Liver (tissue), 9 donors: ENCODE data around the gene MALRD1. TPM values are rescaled to one million over a fixed set of nuclear protein-coding genes. Genes with fewer than 3 reads are reported as not detected.

Experiments
- DNase-seq: peaks from one replicate; pipeline ENCODE4 v3.0.0-alpha.2; 2017; ENCODE audit warnings: low spot score
- H3K27ac ChIP-seq, 2 donors: one replicate each; pipeline ENCODE4 v1.7.0; 2013; ENCODE audit warnings: inconsistent platforms in 2 of 2, low read length in 2 of 2, control low read depth in 1 of 2, low read depth in 1 of 2, mild to moderate bottlenecking in 1 of 2
- H3K27me3 ChIP-seq, 4 donors: one replicate each; pipeline versions ENCODE4 v1.6.1 to v1.7.0; 2013; ENCODE audit warnings: low read length in 3 of 4, inconsistent platforms in 1 of 4, mild to moderate bottlenecking in 1 of 4, moderate library complexity in 1 of 4; ENCODE audit not compliant: control insufficient read depth in 4 of 4, insufficient read depth in 4 of 4
- H3K36me3 ChIP-seq, 4 donors: one replicate each; pipeline versions ENCODE4 v1.6.1 to v1.7.0; 2013; ENCODE audit warnings: low read length in 3 of 4, mild to moderate bottlenecking in 3 of 4, low read depth in 1 of 4, moderate library complexity in 1 of 4; ENCODE audit not compliant: control insufficient read depth in 4 of 4, insufficient read depth in 3 of 4
- H3K4me1 ChIP-seq, 4 donors: one replicate each; pipeline versions ENCODE4 v1.6.1 to v1.7.0; 2013; ENCODE audit warnings: low read length in 3 of 4, mild to moderate bottlenecking in 3 of 4, moderate library complexity in 1 of 4; ENCODE audit not compliant: control insufficient read depth in 4 of 4, insufficient read depth in 4 of 4
- H3K4me3 ChIP-seq, 3 donors: one replicate each; pipeline versions ENCODE4 v1.6.1 to v1.7.0; 2013; ENCODE audit warnings: low read length in 3 of 3, control low read depth in 1 of 3, low read depth in 1 of 3, mild to moderate bottlenecking in 1 of 3
- H3K9ac ChIP-seq, 2 donors: one replicate each; pipeline ENCODE4 v1.7.0; 2013; ENCODE audit warnings: low read length in 2 of 2, mild to moderate bottlenecking in 2 of 2, moderate library complexity in 2 of 2, control low read depth in 1 of 2, low read depth in 1 of 2
- H3K9me3 ChIP-seq, 4 donors: one replicate each; pipeline versions ENCODE4 v1.6.1 to v1.7.0; 2013; ENCODE audit warnings: low read length in 3 of 4; ENCODE audit not compliant: control insufficient read depth in 4 of 4
- EGR1 ChIP-seq, 2 donors: IDR thresholded peaks; 2 replicates each; pipeline ENCODE4 v1.6.1; 2016 to 2018; ENCODE audit warnings: antibody characterized with exemption in 2 of 2, low read depth in 2 of 2
- FOXA1 ChIP-seq: IDR thresholded peaks from 2 replicates; pipeline ENCODE4 v1.6.1; 2016; ENCODE audit warnings: antibody characterized with exemption
- FOXA2 ChIP-seq: IDR thresholded peaks from 2 replicates; pipeline ENCODE4 v1.6.1; 2016; ENCODE audit warnings: antibody characterized with exemption
- GABPA ChIP-seq, 2 donors: IDR thresholded peaks in 1 of 2; conservative IDR thresholded peaks in 1 of 2; 2 replicates each; pipeline ENCODE4 v1.6.1; 2016; ENCODE audit warnings: antibody characterized with exemption in 2 of 2, mild to moderate bottlenecking in 1 of 2, moderate library complexity in 1 of 2
- HNF4A ChIP-seq, 2 donors: conservative IDR thresholded peaks; 2 replicates each; pipeline ENCODE4 v1.6.1; 2016; ENCODE audit warnings: antibody characterized with exemption in 2 of 2, mild to moderate bottlenecking in 2 of 2
- HNF4G ChIP-seq: IDR thresholded peaks from 2 replicates; pipeline ENCODE4 v1.6.1; 2016; ENCODE audit warnings: antibody characterized with exemption
- NR2F2 ChIP-seq: IDR thresholded peaks from 2 replicates; pipeline ENCODE4 v1.6.1; 2016; ENCODE audit warnings: antibody characterized with exemption
- RAD21 ChIP-seq, 2 donors: IDR thresholded peaks; 2 replicates each; pipeline ENCODE4 v1.6.1; 2016; ENCODE audit warnings: antibody characterized with exemption in 2 of 2, mild to moderate bottlenecking in 2 of 2
- RXRA ChIP-seq, 2 donors: IDR thresholded peaks; 2 replicates each; pipeline ENCODE4 v1.6.1; 2017 to 2018; ENCODE audit warnings: antibody characterized with exemption in 2 of 2, mild to moderate bottlenecking in 1 of 2
- SP1 ChIP-seq: IDR thresholded peaks from 2 replicates; pipeline ENCODE4 v1.6.1; 2018; ENCODE audit warnings: antibody characterized with exemption, mild to moderate bottlenecking
- TAF1 ChIP-seq: conservative IDR thresholded peaks from 2 replicates; pipeline ENCODE4 v1.6.1; 2016; ENCODE audit warnings: antibody characterized with exemption, mild to moderate bottlenecking
- YY1 ChIP-seq: IDR thresholded peaks from 2 replicates; pipeline ENCODE4 v1.6.1; 2016; ENCODE audit warnings: antibody characterized with exemption, mild to moderate bottlenecking
- WGBS: extraction: QIAGEN DNeasy Blood & Tissue Kit; methylation state at CpG from one replicate; pipeline ENCODE4 v1.1.7; 2013; 5-methylcytosine and 5-hydroxymethylcytosine counted together
- polyA plus RNA-seq, 2 donors: library from polyadenylated mRNA; stranded (reverse) in 1 of 2; unstranded in 1 of 2; fragments of 200-250 nt in 1 of 2; fragments of >200 nt in 1 of 2; fragmentation: Nextera tagmentation in 1 of 2; extraction: Ambion mirVana in 1 of 2; gene quantifications; one replicate each; pipeline versions ENCODE4 v1.2.1 to v1.2.3, GENCODE V29; 2013 to 2015
- total RNA-seq, 2 donors: library from RNA; depleted of rRNA; stranded (reverse); fragments of >200 nt; gene quantifications; one replicate each; pipeline ENCODE4 v1.2.3, GENCODE V29; 2014
- TF ChIP-seq, protein P1 (sequence below): fragments of 150-350 bp; IDR thresholded peaks from 2 replicates; pipeline ENCODE4 v1.5.1; 2017; ENCODE audit warnings: improper control_type of control experiment, low read depth, low read length; ENCODE audit not compliant: missing input control
- TF ChIP-seq, protein P2 (sequence below): IDR thresholded peaks from 2 replicates; pipeline ENCODE4 v1.6.1; 2016; ENCODE audit warnings: antibody characterized with exemption
- TF ChIP-seq, protein P3 (sequence below): IDR thresholded peaks from 2 replicates; pipeline ENCODE4 v1.6.1; 2016; ENCODE audit warnings: antibody characterized with exemption, mild to moderate bottlenecking
- TF ChIP-seq, protein P4 (sequence below): IDR thresholded peaks from 2 replicates; pipeline ENCODE4 v1.6.1; 2016; ENCODE audit warnings: antibody characterized with exemption
- donor health status: healthy.
- donor health status: healthy.
- donor health status: healthy.
- donor health status: healthy.
- donor health status: healthy.

Gene MALRD1
- total and polyA plus RNA-seq, 4 donors = 0.37 to 0.59 TPM; not detected in 2

DNA sequence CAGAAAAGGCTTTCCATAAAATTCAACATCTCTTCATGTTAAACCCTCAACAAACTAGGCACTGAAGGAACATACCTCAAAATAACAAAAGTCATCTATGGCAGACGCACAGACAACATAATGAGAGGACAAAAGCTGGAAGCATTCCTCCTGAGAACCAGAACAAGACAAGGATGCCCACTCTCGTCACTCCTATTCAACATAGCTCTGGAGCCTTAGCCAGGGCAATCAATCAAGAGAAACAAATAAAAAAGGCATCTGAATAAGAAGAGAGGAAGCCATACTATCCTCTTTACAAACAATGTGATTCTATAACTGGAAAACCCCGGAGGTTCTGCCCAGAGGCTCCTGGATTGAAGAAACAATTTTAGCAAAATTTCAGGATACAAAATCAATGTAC, 251.0 kb downstream of the MALRD1 start (continued):
- no peak for TF ChIP-seq FOXA1

DNA sequence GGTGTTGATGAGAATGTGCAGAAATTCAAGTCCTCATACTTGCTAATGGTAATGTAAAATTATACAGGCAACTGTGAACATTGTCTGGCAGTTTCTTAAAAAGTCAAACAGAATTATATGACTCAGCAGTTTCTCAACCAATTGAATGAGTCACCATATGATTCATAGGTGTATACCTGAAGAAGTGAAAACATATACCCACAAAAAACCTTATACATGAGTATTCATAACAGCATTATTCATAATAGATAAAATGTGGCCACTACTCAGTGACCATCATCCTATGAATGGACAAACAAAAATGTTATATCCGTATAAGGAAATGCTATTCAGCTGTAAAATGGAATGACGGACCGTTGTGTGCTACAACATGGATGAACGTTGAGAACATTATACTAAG, 253.5 kb downstream of the MALRD1 start:
- WGBS = 88% methylated on average over 4 of the region's 4 CpGs
- DNase-seq = no peak
- H3K9ac ChIP-seq = no peak overlapping the region
- no peaks in the 10 kb centered on the region for H3K9me3 ChIP-seq
- H3K4me3 ChIP-seq = no peak overlapping the region
- TF ChIP-seq NR2F2 (no peak), TAF1 (no peak), EGR1 (IDR thresholded peaks at IDR 0.05; ENCODE audit: low read depth in 2 of 2) (no peak), HNF4A (conservative IDR thresholded peaks at IDR 0.05) (no peak), RXRA (IDR thresholded peaks at IDR 0.05) (no peak), HNF4G (no peak), YY1 (no peak), FOXA2 (no peak), RAD21 (IDR thresholded peaks at IDR 0.05) (no peak), GABPA (IDR thresholded peaks at IDR 0.05 in 1 of 2, conservative IDR thresholded peaks at IDR 0.05 in 1 of 2) (no peak), FOXA1 (no peak)
- TF ChIP-seq, protein P1, sequence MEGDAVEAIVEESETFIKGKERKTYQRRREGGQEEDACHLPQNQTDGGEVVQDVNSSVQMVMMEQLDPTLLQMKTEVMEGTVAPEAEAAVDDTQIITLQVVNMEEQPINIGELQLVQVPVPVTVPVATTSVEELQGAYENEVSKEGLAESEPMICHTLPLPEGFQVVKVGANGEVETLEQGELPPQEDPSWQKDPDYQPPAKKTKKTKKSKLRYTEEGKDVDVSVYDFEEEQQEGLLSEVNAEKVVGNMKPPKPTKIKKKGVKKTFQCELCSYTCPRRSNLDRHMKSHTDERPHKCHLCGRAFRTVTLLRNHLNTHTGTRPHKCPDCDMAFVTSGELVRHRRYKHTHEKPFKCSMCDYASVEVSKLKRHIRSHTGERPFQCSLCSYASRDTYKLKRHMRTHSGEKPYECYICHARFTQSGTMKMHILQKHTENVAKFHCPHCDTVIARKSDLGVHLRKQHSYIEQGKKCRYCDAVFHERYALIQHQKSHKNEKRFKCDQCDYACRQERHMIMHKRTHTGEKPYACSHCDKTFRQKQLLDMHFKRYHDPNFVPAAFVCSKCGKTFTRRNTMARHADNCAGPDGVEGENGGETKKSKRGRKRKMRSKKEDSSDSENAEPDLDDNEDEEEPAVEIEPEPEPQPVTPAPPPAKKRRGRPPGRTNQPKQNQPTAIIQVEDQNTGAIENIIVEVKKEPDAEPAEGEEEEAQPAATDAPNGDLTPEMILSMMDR = no peak
- TF ChIP-seq, protein P2, sequence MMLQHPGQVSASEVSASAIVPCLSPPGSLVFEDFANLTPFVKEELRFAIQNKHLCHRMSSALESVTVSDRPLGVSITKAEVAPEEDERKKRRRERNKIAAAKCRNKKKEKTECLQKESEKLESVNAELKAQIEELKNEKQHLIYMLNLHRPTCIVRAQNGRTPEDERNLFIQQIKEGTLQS = no peak
- TF ChIP-seq, protein P3, sequence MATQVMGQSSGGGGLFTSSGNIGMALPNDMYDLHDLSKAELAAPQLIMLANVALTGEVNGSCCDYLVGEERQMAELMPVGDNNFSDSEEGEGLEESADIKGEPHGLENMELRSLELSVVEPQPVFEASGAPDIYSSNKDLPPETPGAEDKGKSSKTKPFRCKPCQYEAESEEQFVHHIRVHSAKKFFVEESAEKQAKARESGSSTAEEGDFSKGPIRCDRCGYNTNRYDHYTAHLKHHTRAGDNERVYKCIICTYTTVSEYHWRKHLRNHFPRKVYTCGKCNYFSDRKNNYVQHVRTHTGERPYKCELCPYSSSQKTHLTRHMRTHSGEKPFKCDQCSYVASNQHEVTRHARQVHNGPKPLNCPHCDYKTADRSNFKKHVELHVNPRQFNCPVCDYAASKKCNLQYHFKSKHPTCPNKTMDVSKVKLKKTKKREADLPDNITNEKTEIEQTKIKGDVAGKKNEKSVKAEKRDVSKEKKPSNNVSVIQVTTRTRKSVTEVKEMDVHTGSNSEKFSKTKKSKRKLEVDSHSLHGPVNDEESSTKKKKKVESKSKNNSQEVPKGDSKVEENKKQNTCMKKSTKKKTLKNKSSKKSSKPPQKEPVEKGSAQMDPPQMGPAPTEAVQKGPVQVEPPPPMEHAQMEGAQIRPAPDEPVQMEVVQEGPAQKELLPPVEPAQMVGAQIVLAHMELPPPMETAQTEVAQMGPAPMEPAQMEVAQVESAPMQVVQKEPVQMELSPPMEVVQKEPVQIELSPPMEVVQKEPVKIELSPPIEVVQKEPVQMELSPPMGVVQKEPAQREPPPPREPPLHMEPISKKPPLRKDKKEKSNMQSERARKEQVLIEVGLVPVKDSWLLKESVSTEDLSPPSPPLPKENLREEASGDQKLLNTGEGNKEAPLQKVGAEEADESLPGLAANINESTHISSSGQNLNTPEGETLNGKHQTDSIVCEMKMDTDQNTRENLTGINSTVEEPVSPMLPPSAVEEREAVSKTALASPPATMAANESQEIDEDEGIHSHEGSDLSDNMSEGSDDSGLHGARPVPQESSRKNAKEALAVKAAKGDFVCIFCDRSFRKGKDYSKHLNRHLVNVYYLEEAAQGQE = no peak
- TF ChIP-seq, protein P4, sequence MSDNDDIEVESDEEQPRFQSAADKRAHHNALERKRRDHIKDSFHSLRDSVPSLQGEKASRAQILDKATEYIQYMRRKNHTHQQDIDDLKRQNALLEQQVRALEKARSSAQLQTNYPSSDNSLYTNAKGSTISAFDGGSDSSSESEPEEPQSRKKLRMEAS = no peak
- H3K27ac ChIP-seq = no peak overlapping the region
- H3K4me1 ChIP-seq = no peaks in the 10 kb centered on the region
- no peaks in the 10 kb centered on the region for H3K36me3 ChIP-seq
- no peaks in the 10 kb centered on the region for H3K27me3 ChIP-seq

DNA sequence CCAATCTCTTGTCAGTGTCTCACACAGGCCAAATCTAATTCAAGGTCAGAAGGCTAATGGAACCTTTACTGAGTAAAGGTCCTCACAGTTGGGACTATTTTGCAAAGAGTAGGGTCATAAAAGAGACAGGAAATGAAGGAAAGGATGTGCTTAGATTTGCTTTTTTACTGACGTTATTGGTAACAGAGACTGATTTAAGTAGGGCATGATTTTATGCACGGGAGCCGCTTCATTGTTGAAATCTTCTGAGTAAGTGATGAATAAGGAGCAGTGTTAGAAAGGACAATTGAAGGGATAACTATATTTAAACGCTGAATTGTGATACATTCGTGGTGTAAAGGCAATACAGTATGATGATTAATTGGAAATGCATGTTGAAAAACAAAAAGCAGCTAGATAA, 261.5 kb downstream of the MALRD1 start:
- Histone ChIP-seq H3K4me1 (no peaks in the 10 kb centered on the region), H3K9me3 (no peaks in the 10 kb centered on the region), H3K27me3 (no peaks in the 10 kb centered on the region), H3K9ac (no peak overlapping the region), H3K4me3 (no peak overlapping the region), H3K36me3 (no peaks in the 10 kb centered on the region), H3K27ac (no peak overlapping the region)
- WGBS = 53% methylated on average over 5 of the region's 5 CpGs
- no peak for TF ChIP-seq FOXA2
- TF ChIP-seq HNF4A (conservative IDR thresholded peaks at IDR 0.05) = no peak
- no peak for TF ChIP-seq FOXA1
- TF ChIP-seq, protein P3 = no peak
- TF ChIP-seq, protein P2 = no peak
- TF ChIP-seq TAF1 = no peak
- TF ChIP-seq SP1 = no peak
- TF ChIP-seq YY1 = no peak
- no peak for TF ChIP-seq HNF4G
- TF ChIP-seq, protein P1 = no peak
- DNase-seq = no peak
